Activated CD4-positive, alpha-beta T cell treated with anti-CD3 and anti-CD28 coated beads for 36 hours (primary cell): ENCODE results near the gene ANKS1B. TPM values are rescaled to one million over a fixed set of nuclear protein-coding genes. Genes with fewer than 3 reads are reported as not detected.

Source experiments
- ATAC-seq: fragments of 200-7000 bp; cut with Tn5 transposase; one replicate; pipeline ENCODE4 v1.10.0; 2021; ENCODE audit warnings: mild to moderate bottlenecking, moderate library complexity
- CTCF ChIA-PET: fragments of 350-600 bp; sonication (Branson Sonifier 250); formaldehyde crosslinking; loops from one replicate; lab custom pipeline; 2021; ENCODE audit warnings: antibody characterized with exemption; lab: Charles Lee
- POLR2A ChIA-PET: fragments of 350-600 bp; sonication (Branson Sonifier 250); formaldehyde crosslinking; loops from one replicate; lab custom pipeline; 2021; ENCODE audit warnings: antibody characterized with exemption, inconsistent platforms; lab: Charles Lee
- DNase-seq: peaks from one replicate; pipeline ENCODE4 v3.0.0-alpha.2; 2020
- H3K27ac Mint-ChIP-seq: one replicate; pipeline ENCODE4 v1.8.0; 2021; ENCODE audit warnings: mixed read lengths
- H3K27me3 Mint-ChIP-seq: one replicate; pipeline ENCODE4 v1.8.0; 2021; ENCODE audit warnings: mixed read lengths
- H3K36me3 Mint-ChIP-seq: one replicate; pipeline ENCODE4 v1.8.0; 2021; ENCODE audit warnings: low read depth, mixed read lengths
- H3K4me1 Mint-ChIP-seq: one replicate; pipeline ENCODE4 v1.8.0; 2021; ENCODE audit warnings: mixed read lengths
- H3K4me3 Mint-ChIP-seq: one replicate; pipeline ENCODE4 v1.8.0; 2021; ENCODE audit warnings: mild to moderate bottlenecking, moderate library complexity, mixed read lengths
- H3K9me3 Mint-ChIP-seq: one replicate; pipeline ENCODE4 v1.8.0; 2021; ENCODE audit warnings: low read depth, mixed read lengths
- intact Hi-C, 2 experiments: fragments of 100-400 bp; cut with DNase I in 1 of 2; cut with micrococcal nuclease in 1 of 2; formaldehyde crosslinking; loops; one replicate each; pipeline versions ENCODE4 v1.14.2 to v1.15.1; 2022 to 2024; cut with DNase I, micrococcal nuclease
- total RNA-seq, 2 experiments: library from RNA; stranded (reverse); gene quantifications; one replicate each; pipeline ENCODE4 v1.2.3, GENCODE V29; 2021

The ANKS1B gene
- total RNA-seq, 2 experiments from 2014 or later, result 0.19 to 0.73 TPM

GRCh38 chr12:98830657-98831056, 1154.1 kb downstream of the ANKS1B start:
- no peak for ATAC-seq
- no peak for DNase-seq
- H3K4me3 Mint-ChIP-seq, result no peak overlapping the region
- H3K36me3 Mint-ChIP-seq, result no peaks in the 10 kb centered on the region
- no peak overlapping the region for H3K27ac Mint-ChIP-seq
- peaks cover 33% of the 10 kb centered on the region for H3K27me3 Mint-ChIP-seq
- no peaks in the 10 kb centered on the region for H3K4me1 Mint-ChIP-seq
- ChIA-PET POLR2A (no interaction called here), CTCF (no interaction called here)
- no peaks in the 10 kb centered on the region for H3K9me3 Mint-ChIP-seq
- intact Hi-C loops, result no loop called here

GRCh38 chr12:98828802-98829600, 1155.7 kb downstream of the ANKS1B start:
- Mint-ChIP-seq H3K4me1 (no peaks in the 10 kb centered on the region), H3K27ac (no peak overlapping the region), H3K4me3 (no peak overlapping the region), H3K9me3 (no peaks in the 10 kb centered on the region), H3K27me3 (peaks cover 27% of the 10 kb centered on the region), H3K36me3 (no peaks in the 10 kb centered on the region)
- CTCF ChIA-PET, result interaction anchor here (0.6 to 1.0 kb wide), 2 partner anchors 15 to 78 kb away, joined by 3 read pairs; no protein-coding TSS in a partner anchor
- POLR2A ChIA-PET, result no interaction called here
- ATAC-seq (no peak), DNase-seq (no peak)
- intact Hi-C loops, result no loop called here

GRCh38 chr12:98823012-98823411, 1161.7 kb downstream of the ANKS1B start:
- no peaks in the 10 kb centered on the region for H3K36me3 Mint-ChIP-seq
- ChIA-PET POLR2A (no interaction called here), CTCF (interaction anchor here (0.7 to 0.9 kb wide), 2 partner anchors 23 to 176 kb away, joined by 3 to 5 read pairs; no protein-coding TSS in a partner anchor)
- no peak for DNase-seq
- intact Hi-C loops, result no loop called here
- peaks cover 19% of the 10 kb centered on the region for H3K27me3 Mint-ChIP-seq
- no peaks in the 10 kb centered on the region for H3K9me3 Mint-ChIP-seq
- no peak overlapping the region for H3K27ac Mint-ChIP-seq
- no peak for ATAC-seq
- no peaks in the 10 kb centered on the region for H3K4me1 Mint-ChIP-seq
- H3K4me3 Mint-ChIP-seq, result no peak overlapping the region

GRCh38 chr12:98821866-98822265, 1162.9 kb downstream of the ANKS1B start:
- no peaks in the 10 kb centered on the region for H3K9me3 Mint-ChIP-seq
- ATAC-seq (no peak), DNase-seq (no peak)
- CTCF ChIA-PET, result no interaction called here
- POLR2A ChIA-PET, result no interaction called here
- no peaks in the 10 kb centered on the region for H3K36me3 Mint-ChIP-seq
- intact Hi-C loops, result no loop called here
- H3K27ac Mint-ChIP-seq, result no peak overlapping the region
- H3K27me3 Mint-ChIP-seq, result peaks cover 14% of the 10 kb centered on the region
- no peak overlapping the region for H3K4me3 Mint-ChIP-seq
- no peaks in the 10 kb centered on the region for H3K4me1 Mint-ChIP-seq

DNA sequence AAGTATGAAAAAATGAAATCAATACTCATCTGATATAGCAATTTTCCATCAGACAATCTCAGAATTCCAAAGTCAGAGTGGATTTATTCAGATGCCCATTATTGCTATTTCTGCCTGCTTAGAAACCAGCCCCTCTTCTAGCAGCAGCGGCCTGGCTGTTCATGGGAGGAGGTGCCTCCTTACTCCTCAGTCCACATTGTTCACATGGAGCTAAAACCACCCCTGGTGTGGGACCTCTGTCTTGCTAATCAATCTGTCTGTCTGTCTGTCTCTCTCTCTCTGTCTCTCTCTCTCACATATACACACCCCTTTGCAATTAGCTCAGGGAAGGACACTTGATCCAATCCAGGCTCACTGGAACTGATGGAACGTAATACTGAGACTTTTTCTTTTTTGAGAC, 1163.5 kb downstream of the ANKS1B start:
- intact Hi-C loops, result no loop called here
- H3K4me3 Mint-ChIP-seq, result no peak overlapping the region
- H3K4me1 Mint-ChIP-seq, result no peaks in the 10 kb centered on the region
- DNase-seq (no peak), ATAC-seq (no peak)
- H3K27me3 Mint-ChIP-seq, result peaks cover 11% of the 10 kb centered on the region
- H3K27ac Mint-ChIP-seq, result no peak overlapping the region
- no peaks in the 10 kb centered on the region for H3K36me3 Mint-ChIP-seq
- CTCF ChIA-PET, result interaction anchor here (1.0 kb wide), 1 partner anchor 9 kb away, joined by 3 read pairs; no protein-coding TSS in a partner anchor
- no peaks in the 10 kb centered on the region for H3K9me3 Mint-ChIP-seq
- POLR2A ChIA-PET, result no interaction called here

DNA sequence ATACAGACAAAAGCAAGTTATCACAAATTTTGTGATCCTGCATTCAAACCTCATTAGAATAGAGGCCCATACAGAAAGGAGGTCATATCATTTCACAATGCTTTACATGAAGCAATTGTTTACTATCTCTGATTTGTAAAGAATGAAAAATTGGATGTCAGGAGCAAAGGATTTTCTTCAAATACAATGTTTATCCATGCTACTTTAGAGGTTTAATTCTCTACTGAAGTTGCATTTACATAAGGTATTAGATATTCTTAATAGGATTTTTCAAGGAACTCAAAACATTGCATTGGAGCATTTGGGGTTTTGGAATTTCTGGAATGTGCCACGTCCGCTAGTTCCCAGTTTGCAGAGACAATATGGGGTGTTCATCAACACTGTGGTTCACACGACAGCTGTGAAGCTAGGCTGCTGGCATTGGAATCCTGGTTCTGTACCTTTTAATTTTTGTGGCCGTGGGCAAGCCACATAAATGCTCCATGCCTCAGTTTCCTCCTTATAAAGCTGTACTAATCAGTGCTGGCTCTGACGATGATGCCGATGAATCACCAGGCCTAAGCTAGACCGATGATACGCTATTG, 1164.8 kb downstream of the ANKS1B start:
- Mint-ChIP-seq H3K36me3 (no peaks in the 10 kb centered on the region), H3K9me3 (no peaks in the 10 kb centered on the region), H3K27ac (no peak overlapping the region), H3K4me1 (no peaks in the 10 kb centered on the region), H3K27me3 (peaks cover 19% of the 10 kb centered on the region), H3K4me3 (no peak overlapping the region)
- ATAC-seq (no peak), DNase-seq (no peak)
- intact Hi-C loops, result no loop called here
- ChIA-PET POLR2A (no interaction called here), CTCF (no interaction called here)

- H3K36me3 Mint-ChIP-seq, result no peaks in the 10 kb centered on the region
- H3K4me1 Mint-ChIP-seq, result no peaks in the 10 kb centered on the region
- ATAC-seq (no peak), DNase-seq (no peak)
- H3K9me3 Mint-ChIP-seq, result no peaks in the 10 kb centered on the region
- H3K27me3 Mint-ChIP-seq, result peaks cover 19% of the 10 kb centered on the region
- no peak overlapping the region for H3K27ac Mint-ChIP-seq
- ChIA-PET CTCF (interaction anchor here (1.1 kb wide), 1 partner anchor 14 kb away, joined by 3 read pairs; no protein-coding TSS in a partner anchor), POLR2A (no interaction called here)
- no peak overlapping the region for H3K4me3 Mint-ChIP-seq
- intact Hi-C loops, result no loop called here
Observed at GRCh38 chr12:98819071-98819470, 1165.7 kb downstream of the ANKS1B start.

- intact Hi-C loops, result no loop called here
- Mint-ChIP-seq H3K27ac (no peak overlapping the region), H3K27me3 (peaks cover 21% of the 10 kb centered on the region), H3K9me3 (no peaks in the 10 kb centered on the region), H3K4me1 (no peaks in the 10 kb centered on the region), H3K36me3 (no peaks in the 10 kb centered on the region), H3K4me3 (no peak overlapping the region)
- DNase-seq (no peak), ATAC-seq (no peak)
- ChIA-PET CTCF (interaction anchor here (1.1 kb wide), 1 partner anchor 13 kb away, joined by 3 read pairs; no protein-coding TSS in a partner anchor), POLR2A (no interaction called here)
Observed at GRCh38 chr12:98818239-98818638, 1166.5 kb downstream of the ANKS1B start.

DNA sequence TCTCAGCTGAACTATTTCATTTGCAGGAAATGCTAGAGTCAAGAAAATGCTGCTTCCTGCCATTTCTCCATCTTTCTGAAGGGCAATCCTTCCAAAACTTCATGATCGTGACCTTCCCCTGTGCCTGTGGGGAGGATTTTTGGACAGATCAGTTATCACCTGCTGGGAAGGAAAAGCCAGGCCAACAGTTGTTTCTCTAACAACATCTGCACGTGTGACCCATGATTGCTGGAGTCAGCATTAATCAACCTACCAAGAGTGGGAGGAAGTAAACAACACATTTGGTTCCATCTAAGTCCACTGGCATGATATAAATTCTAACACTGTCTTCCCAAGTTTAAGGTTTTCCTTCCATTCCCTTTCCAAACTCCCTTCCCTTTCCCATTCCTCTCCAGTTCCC, 1167.0 kb downstream of the ANKS1B start:
- ChIA-PET POLR2A (no interaction called here), CTCF (no interaction called here)
- no peaks in the 10 kb centered on the region for H3K36me3 Mint-ChIP-seq
- no peak overlapping the region for H3K4me3 Mint-ChIP-seq
- no peak overlapping the region for H3K27ac Mint-ChIP-seq
- intact Hi-C loops, result no loop called here
- DNase-seq (no peak), ATAC-seq (no peak)
- no peaks in the 10 kb centered on the region for H3K9me3 Mint-ChIP-seq
- H3K4me1 Mint-ChIP-seq, result no peaks in the 10 kb centered on the region
- H3K27me3 Mint-ChIP-seq, result peaks cover 21% of the 10 kb centered on the region

DNA sequence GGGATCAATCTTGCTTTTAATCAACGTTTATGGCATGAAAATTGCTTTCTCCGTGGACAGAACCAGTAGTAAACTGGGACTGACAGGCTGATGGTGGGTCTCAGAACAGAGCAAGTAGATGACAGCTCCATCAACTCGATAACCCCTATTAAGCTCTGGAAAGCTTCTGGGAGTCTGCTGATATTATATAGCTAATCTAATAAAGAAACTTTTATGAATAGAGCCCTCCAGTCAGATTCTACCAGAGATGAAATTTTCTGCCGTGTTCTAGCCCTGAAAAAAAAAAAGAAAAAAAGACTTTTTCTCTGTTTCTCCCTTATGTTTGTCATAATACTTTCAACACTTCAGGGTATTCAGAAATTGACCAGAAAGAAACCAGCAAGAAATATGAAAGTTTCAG, 1168.0 kb downstream of the ANKS1B start:
- no peak overlapping the region for H3K27ac Mint-ChIP-seq
- DNase-seq, result no peak
- no peaks in the 10 kb centered on the region for H3K9me3 Mint-ChIP-seq
- peaks cover 21% of the 10 kb centered on the region for H3K27me3 Mint-ChIP-seq
- intact Hi-C loops, result no loop called here
- ChIA-PET CTCF (no interaction called here), POLR2A (no interaction called here)
- H3K4me1 Mint-ChIP-seq, result no peaks in the 10 kb centered on the region
- ATAC-seq, result no peak
- H3K36me3 Mint-ChIP-seq, result no peaks in the 10 kb centered on the region
- no peak overlapping the region for H3K4me3 Mint-ChIP-seq

DNA sequence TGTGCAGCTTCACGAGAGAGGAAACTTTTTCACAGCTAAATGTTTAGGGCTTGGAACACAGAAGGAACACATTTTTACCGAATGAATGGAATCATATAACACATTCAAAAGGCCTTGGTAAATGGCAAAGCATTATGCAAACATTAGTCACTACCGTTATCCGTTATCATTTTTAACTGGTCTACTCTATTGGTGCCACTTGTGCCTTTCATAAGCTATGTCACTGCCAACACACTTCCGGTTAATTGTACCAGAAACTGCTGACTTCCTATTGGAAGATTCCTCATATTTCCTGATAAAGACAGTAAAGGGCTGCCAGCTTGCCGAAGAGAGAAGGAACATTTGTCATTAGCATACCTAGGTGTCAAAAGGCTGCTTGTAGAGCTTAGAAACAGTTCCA, 1170.5 kb downstream of the ANKS1B start:
- ChIA-PET CTCF (interaction anchor here (0.9 to 1.1 kb wide), 2 partner anchors 13 to 16 kb away, joined by 3 read pairs; no protein-coding TSS in a partner anchor), POLR2A (no interaction called here)
- DNase-seq (no peak), ATAC-seq (no peak)
- H3K4me3 Mint-ChIP-seq, result no peak overlapping the region
- H3K27me3 Mint-ChIP-seq, result peaks cover 22% of the 10 kb centered on the region
- no peaks in the 10 kb centered on the region for H3K4me1 Mint-ChIP-seq
- H3K36me3 Mint-ChIP-seq, result no peaks in the 10 kb centered on the region
- no peaks in the 10 kb centered on the region for H3K9me3 Mint-ChIP-seq
- no peak overlapping the region for H3K27ac Mint-ChIP-seq
- intact Hi-C loops, result no loop called here

DNA sequence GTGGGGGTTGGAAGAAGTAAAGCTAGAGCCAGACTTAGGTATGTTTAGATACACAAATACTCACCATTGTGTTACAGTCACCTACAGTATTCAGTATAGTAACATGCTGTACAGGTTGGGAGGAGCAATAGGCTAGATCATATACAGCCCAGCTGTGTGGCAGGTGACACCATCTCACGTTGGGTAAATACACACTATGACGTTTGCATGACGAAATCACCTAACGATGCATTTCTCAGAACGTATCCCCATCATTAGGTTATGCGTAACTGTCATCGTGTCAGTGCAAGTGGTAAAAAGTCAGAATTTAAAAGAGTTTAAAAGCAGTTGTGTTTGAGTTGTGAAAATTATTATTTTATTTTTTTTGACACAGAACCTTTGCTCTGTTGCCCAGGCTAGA, 1172.5 kb downstream of the ANKS1B start:
- H3K36me3 Mint-ChIP-seq, result no peaks in the 10 kb centered on the region
- CTCF ChIA-PET, result interaction anchor here (1.2 kb wide), 1 partner anchor 9 kb away, joined by 3 read pairs; no protein-coding TSS in a partner anchor
- peaks cover 22% of the 10 kb centered on the region for H3K27me3 Mint-ChIP-seq
- POLR2A ChIA-PET, result no interaction called here
- no peak overlapping the region for H3K27ac Mint-ChIP-seq
- no peaks in the 10 kb centered on the region for H3K9me3 Mint-ChIP-seq
- intact Hi-C loops, result no loop called here
- ATAC-seq (no peak), DNase-seq (no peak)
- H3K4me3 Mint-ChIP-seq, result no peak overlapping the region
- no peaks in the 10 kb centered on the region for H3K4me1 Mint-ChIP-seq
